ENCODE results near the gene BRD3.

- TF ChIP-seq, protein P1, sequence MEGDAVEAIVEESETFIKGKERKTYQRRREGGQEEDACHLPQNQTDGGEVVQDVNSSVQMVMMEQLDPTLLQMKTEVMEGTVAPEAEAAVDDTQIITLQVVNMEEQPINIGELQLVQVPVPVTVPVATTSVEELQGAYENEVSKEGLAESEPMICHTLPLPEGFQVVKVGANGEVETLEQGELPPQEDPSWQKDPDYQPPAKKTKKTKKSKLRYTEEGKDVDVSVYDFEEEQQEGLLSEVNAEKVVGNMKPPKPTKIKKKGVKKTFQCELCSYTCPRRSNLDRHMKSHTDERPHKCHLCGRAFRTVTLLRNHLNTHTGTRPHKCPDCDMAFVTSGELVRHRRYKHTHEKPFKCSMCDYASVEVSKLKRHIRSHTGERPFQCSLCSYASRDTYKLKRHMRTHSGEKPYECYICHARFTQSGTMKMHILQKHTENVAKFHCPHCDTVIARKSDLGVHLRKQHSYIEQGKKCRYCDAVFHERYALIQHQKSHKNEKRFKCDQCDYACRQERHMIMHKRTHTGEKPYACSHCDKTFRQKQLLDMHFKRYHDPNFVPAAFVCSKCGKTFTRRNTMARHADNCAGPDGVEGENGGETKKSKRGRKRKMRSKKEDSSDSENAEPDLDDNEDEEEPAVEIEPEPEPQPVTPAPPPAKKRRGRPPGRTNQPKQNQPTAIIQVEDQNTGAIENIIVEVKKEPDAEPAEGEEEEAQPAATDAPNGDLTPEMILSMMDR (IDR thresholded peaks at IDR 0.05) = no peak
- TF ChIP-seq POLR2AphosphoS5 (IDR thresholded peaks at IDR 0.05) (no peak), EP300 (IDR thresholded peaks at IDR 0.05) (no peak)
These were observed 20.7 kb downstream of the BRD3 start for GRCh38 chr9:134046894-134047681.
